ENCODE results near the gene KCNB1.

Gene KCNB1

GRCh38 chr20:49432550-49432949 is 49.9 kb downstream of the KCNB1 start:
- no peak for DNase-seq (ENCODE audit: low read depth in 1 of 2, low spot score in 1 of 2)

GRCh38 chr20:49431329-49431728 is 51.1 kb downstream of the KCNB1 start:
- DNase-seq (ENCODE audit: low read depth in 1 of 2, low spot score in 1 of 2), result no peak

More at GRCh38 chr20:49432550-49432949, 49.9 kb downstream of the KCNB1 start:
- Histone ChIP-seq H3K27me3 (ENCODE audit: insufficient read depth, poor library complexity, severe bottlenecking) (no peaks in the 10 kb centered on the region), H3K27ac (replicated peaks) (no peak overlapping the region), H3K4me3 (replicated peaks; ENCODE audit: insufficient read depth, low read length) (no peak overlapping the region)
- TF ChIP-seq REST (IDR thresholded peaks at IDR 0.05; ENCODE audit: insufficient replicate concordance, low read depth), result no peak
- no peak for TF ChIP-seq CTCF (IDR thresholded peaks at IDR 0.05; ENCODE audit: insufficient read depth, low read length)
- no peak for TF ChIP-seq SPI1 (IDR thresholded peaks at IDR 0.05; ENCODE audit: borderline replicate concordance, low read depth)
- no peak for TF ChIP-seq POLR2AphosphoS5 (IDR thresholded peaks at IDR 0.05; ENCODE audit: low read depth)
- no peak for TF ChIP-seq GABPA (IDR thresholded peaks at IDR 0.05; ENCODE audit: low read depth)

GRCh38 chr20:49430320-49430719 is 52.1 kb downstream of the KCNB1 start:
- DNase-seq (ENCODE audit: low read depth in 1 of 2, low spot score in 1 of 2), result no peak
- H3K27ac ChIP-seq (replicated peaks), result no peak overlapping the region
- no peak for TF ChIP-seq CTCF (IDR thresholded peaks at IDR 0.05; ENCODE audit: insufficient read depth, low read length)
- no peak for TF ChIP-seq POLR2AphosphoS5 (IDR thresholded peaks at IDR 0.05; ENCODE audit: low read depth)
- TF ChIP-seq GABPA (IDR thresholded peaks at IDR 0.05; ENCODE audit: low read depth), result no peak
- no peak for TF ChIP-seq REST (IDR thresholded peaks at IDR 0.05; ENCODE audit: insufficient replicate concordance, low read depth)
- TF ChIP-seq SPI1 (IDR thresholded peaks at IDR 0.05; ENCODE audit: borderline replicate concordance, low read depth), result no peak
- H3K27me3 ChIP-seq (ENCODE audit: insufficient read depth, poor library complexity, severe bottlenecking), result no peaks in the 10 kb centered on the region
- H3K4me3 ChIP-seq (replicated peaks; ENCODE audit: insufficient read depth, low read length), result no peak overlapping the region

More at GRCh38 chr20:49431329-49431728, 51.1 kb downstream of the KCNB1 start:
- TF ChIP-seq CTCF (IDR thresholded peaks at IDR 0.05; ENCODE audit: insufficient read depth, low read length), result no peak
- TF ChIP-seq POLR2AphosphoS5 (IDR thresholded peaks at IDR 0.05; ENCODE audit: low read depth), result no peak
- no peak for TF ChIP-seq REST (IDR thresholded peaks at IDR 0.05; ENCODE audit: insufficient replicate concordance, low read depth)
- TF ChIP-seq GABPA (IDR thresholded peaks at IDR 0.05; ENCODE audit: low read depth), result no peak
- no peak for TF ChIP-seq SPI1 (IDR thresholded peaks at IDR 0.05; ENCODE audit: borderline replicate concordance, low read depth)
- Histone ChIP-seq H3K27ac (replicated peaks) (no peak overlapping the region), H3K4me3 (replicated peaks; ENCODE audit: insufficient read depth, low read length) (no peak overlapping the region), H3K27me3 (ENCODE audit: insufficient read depth, poor library complexity, severe bottlenecking) (no peaks in the 10 kb centered on the region)

Measured in HL-60 (cell line).